Heart right ventricle (tissue), 16 donors: ENCODE data around the gene TMEM238. TPM values are rescaled to one million over a fixed set of nuclear protein-coding genes. Genes with fewer than 3 reads are reported as not detected.

Experiments
- ATAC-seq, 8 donors: fragments of 200-7000 bp; cut with Tn5 transposase; one replicate each; pipeline ENCODE4 v1.9.1; 2020; ENCODE audit warnings: mild to moderate bottlenecking in 8 of 8, moderate library complexity in 8 of 8, moderate number of reproducible peaks in 1 of 8
- DNase-seq, 2 donors: peaks; one replicate each; pipeline ENCODE4 v3.0.0-alpha.2; 2020
- H3K27ac ChIP-seq, 10 donors: fragments of 200-600 bp; sonication (generic) in 2 of 10; one replicate each; pipeline versions ENCODE4 v1.5.0 to v1.8.0; 2020 to 2022; ENCODE audit warnings: mild to moderate bottlenecking in 3 of 10
- H3K27me3 ChIP-seq, 7 donors: fragments of 200-600 bp; one replicate each; pipeline ENCODE4 v1.8.0; 2021 to 2022; ENCODE audit warnings: mild to moderate bottlenecking in 2 of 7
- H3K36me3 ChIP-seq, 9 donors: fragments of 200-600 bp; sonication (generic) in 1 of 9; one replicate each; pipeline versions ENCODE4 v1.5.0 to v1.8.0; 2020 to 2022; ENCODE audit warnings: mild to moderate bottlenecking in 2 of 9
- H3K4me1 ChIP-seq, 9 donors: fragments of 200-600 bp; sonication (generic) in 1 of 9; one replicate each; pipeline versions ENCODE4 v1.5.0 to v1.8.0; 2020 to 2022; ENCODE audit warnings: mild to moderate bottlenecking in 4 of 9
- H3K4me3 ChIP-seq, 10 donors: fragments of 200-600 bp; sonication (generic) in 2 of 10; one replicate each; pipeline versions ENCODE4 v1.5.0 to v1.8.0; 2020 to 2022; ENCODE audit warnings: mild to moderate bottlenecking in 7 of 10, moderate library complexity in 2 of 10
- H3K9me3 ChIP-seq, 11 donors: fragments of 200-600 bp in 10 of 11; sonication (generic) in 2 of 11; one replicate each; pipeline versions ENCODE4 v1.5.0 to v1.8.0; 2013 to 2022; ENCODE audit warnings: mild to moderate bottlenecking in 2 of 11, control low read depth in 1 of 11, moderate library complexity in 1 of 11
- WGBS, 2 donors: extraction: QIAGEN DNeasy Blood & Tissue Kit; methylation state at CpG; one replicate each; pipeline ENCODE4 v1.1.7; 2013; ENCODE audit warnings: inconsistent platforms in 1 of 2; 5-methylcytosine and 5-hydroxymethylcytosine counted together
- intact Hi-C, 10 donors: fragments of 100-400 bp; cut with DNase I; formaldehyde crosslinking; loops; one replicate each; pipeline versions ENCODE4 v1.11.1 to v1.14.2; 2022
- polyA plus RNA-seq, 2 donors: library from polyadenylated mRNA; stranded (reverse); fragments of 200-250 nt; gene quantifications; one replicate each; pipeline ENCODE4 v1.2.3, GENCODE V29; 2013
- total RNA-seq, 10 donors: library from RNA; stranded (reverse); fragmentation: NEBNext Ultra II Directional in 3 of 10; extraction: Animal tissue kit (Norgen Biotek cat#: 25700) in 3 of 10; gene quantifications; one replicate each; pipeline versions ENCODE4 v1.2.1 to v1.2.4, GENCODE V29; 2021 to 2023
- TF ChIP-seq, protein P1 (sequence below), 9 donors: fragments of 200-600 bp; sonication (generic) in 2 of 9; IDR thresholded peaks; one replicate each; pipeline versions ENCODE4 v1.5.0 to v1.8.0; 2021 to 2022; ENCODE audit warnings: antibody characterized with exemption in 9 of 9, mild to moderate bottlenecking in 5 of 9, moderate library complexity in 1 of 9
- donor health status: Arrhythmogenic right ventricular cardiomyopathy.
- donor health status: ischemic (EF 13 %, LVEDD 7.1; RV severe dilation, severe dysfunction).
- donor health status: healthy with polysubstance abuse.
- donor health status: DM: no; HTN: yes; CAD: no.
- donor health status: DM: no; HTN: no; CAD: no.
- donor health status: ischemic (EF 25% LVEDD 6.9; RV normal size, moderate dysfunction).
- donor health status: ischemic (EF 25% LVEDD 5.7; RV mildly dilated, moderate dysfunction).
- donor health status: healthy.
- donor health status: DM: yes; HTN: yes; CAD: no.
- donor health status: Ischemic cardiomyopathy.
- donor health status: ischemic (EF 35%, LVEDD 5.7; RV mildly dilated, moderate dysfunction).
- donor health status: nonischemic (EF 11% LVEDD 7.7; RV severe dilation, severe dysfunction).
- donor health status: DM: yes; HTN: yes; CAD: no.
- donor health status: PGD.
- donor health status: ischemic (EF 29% LVEDD 5.4; RV normal size, mild dysfunction).
- donor health status: nonischemic (EF 23%, LVEDD 6.1; RV moderate dilation, normal function).

Gene TMEM238
- total and polyA plus RNA-seq, 12 donors: 0.06 to 1.3 (median 0.39) TPM; not detected in 3

DNA sequence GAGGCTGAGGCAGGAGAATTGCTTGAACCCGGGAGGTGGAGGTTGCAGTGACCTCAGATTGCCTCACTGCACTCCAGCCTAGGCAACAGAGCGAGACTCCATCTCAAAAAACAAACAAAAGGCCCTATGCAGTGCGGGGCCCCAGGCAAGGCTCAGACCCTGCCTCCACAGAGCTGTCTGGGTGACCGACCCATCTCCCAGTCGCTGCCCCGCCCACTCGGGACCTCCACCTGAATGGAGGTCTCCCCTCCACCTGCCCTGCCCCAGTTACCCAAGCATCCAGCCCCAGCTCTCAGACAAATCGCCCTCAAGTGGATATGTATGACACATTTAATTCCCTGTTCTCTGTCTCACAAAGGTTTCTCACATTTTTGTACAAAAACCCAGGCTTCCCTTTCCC lies 18.8 kb downstream of the TMEM238 start:
- TF ChIP-seq, protein P1, sequence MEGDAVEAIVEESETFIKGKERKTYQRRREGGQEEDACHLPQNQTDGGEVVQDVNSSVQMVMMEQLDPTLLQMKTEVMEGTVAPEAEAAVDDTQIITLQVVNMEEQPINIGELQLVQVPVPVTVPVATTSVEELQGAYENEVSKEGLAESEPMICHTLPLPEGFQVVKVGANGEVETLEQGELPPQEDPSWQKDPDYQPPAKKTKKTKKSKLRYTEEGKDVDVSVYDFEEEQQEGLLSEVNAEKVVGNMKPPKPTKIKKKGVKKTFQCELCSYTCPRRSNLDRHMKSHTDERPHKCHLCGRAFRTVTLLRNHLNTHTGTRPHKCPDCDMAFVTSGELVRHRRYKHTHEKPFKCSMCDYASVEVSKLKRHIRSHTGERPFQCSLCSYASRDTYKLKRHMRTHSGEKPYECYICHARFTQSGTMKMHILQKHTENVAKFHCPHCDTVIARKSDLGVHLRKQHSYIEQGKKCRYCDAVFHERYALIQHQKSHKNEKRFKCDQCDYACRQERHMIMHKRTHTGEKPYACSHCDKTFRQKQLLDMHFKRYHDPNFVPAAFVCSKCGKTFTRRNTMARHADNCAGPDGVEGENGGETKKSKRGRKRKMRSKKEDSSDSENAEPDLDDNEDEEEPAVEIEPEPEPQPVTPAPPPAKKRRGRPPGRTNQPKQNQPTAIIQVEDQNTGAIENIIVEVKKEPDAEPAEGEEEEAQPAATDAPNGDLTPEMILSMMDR (IDR thresholded peaks at IDR 0.05): no peak
- DNase-seq: no peak
- Histone ChIP-seq H3K4me1 (peaks cover 3 to 15% (median 6%) of the 10 kb centered on the region in 9 donors), H3K36me3 (no peaks in the 10 kb centered on the region), H3K27ac (no peak overlapping the region), H3K27me3 (peaks cover 17 to 55% (median 34%) of the 10 kb centered on the region in 7 donors), H3K9me3 (no peaks in the 10 kb centered on the region), H3K4me3 (no peak overlapping the region)
- WGBS, 2 donors: 86 to 88% methylated on average over 8 of the region's 8 CpGs
- intact Hi-C loops: no loop called here
- ATAC-seq: no peak

DNA sequence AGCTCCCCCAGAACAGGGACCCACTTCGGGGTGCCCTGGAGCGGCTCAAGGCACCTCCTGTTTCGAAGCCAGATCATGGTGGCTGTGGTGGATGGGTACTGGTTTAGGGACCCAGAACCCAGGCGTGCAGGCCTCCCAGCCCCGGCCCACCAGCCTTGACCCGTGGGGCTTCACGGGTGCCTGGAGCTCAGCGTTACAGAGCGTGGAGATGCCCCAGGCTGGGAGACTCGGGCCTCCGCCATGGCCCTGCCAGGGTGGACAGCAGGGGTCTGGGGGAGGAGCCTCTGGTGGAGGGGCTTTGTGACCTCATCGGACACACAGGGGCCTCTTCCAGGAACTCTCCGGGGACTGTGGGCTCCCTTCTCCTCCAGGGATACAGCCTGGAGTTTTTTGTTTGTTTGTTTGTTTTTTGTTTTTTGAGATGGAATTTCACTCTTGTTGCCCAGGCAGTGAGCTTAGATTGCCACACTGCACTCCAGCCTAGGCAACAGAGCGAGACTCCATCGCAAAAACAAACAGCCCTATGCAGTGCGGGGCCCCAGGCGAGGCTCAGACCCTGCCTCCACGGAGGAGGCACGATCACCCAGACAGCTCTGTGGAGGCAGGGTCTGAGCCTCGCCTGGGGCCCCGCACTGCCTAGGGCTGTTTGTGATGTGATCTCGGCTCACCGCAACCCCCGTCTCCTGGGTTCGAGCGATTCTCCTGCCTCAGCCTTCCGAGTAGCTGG lies 20.9 kb downstream of the TMEM238 start, which contains the start of gene GARIN5B:
TSS of gene GARIN5B (minus strand) at position 271 of the 727 bp plus-strand sequence. CDS start at position 77, 194 bp downstream.
- Histone ChIP-seq H3K36me3 (no peaks in the 10 kb centered on the region), H3K9me3 (no peaks in the 10 kb centered on the region), H3K4me3 (no peak within 1 kb of the TSS), H3K27ac (no peak within 1 kb of the TSS), H3K4me1 (no peaks in the 10 kb centered on the region), H3K27me3 (peaks cover 0 to 42% (median 19%) of the 10 kb centered on the region in 7 donors)
- intact Hi-C loops: loop anchor here in 1 of 10 donors (5.0 kb wide), 1 partner anchor 41 kb away; no protein-coding TSS in a partner anchor
- DNase-seq (no peak), ATAC-seq (no peak)
- TF ChIP-seq, protein P1 (IDR thresholded peaks at IDR 0.05): no peak
- 77% methylated on average over 27 of the region's 27 CpGs for WGBS, 2 donors

DNA sequence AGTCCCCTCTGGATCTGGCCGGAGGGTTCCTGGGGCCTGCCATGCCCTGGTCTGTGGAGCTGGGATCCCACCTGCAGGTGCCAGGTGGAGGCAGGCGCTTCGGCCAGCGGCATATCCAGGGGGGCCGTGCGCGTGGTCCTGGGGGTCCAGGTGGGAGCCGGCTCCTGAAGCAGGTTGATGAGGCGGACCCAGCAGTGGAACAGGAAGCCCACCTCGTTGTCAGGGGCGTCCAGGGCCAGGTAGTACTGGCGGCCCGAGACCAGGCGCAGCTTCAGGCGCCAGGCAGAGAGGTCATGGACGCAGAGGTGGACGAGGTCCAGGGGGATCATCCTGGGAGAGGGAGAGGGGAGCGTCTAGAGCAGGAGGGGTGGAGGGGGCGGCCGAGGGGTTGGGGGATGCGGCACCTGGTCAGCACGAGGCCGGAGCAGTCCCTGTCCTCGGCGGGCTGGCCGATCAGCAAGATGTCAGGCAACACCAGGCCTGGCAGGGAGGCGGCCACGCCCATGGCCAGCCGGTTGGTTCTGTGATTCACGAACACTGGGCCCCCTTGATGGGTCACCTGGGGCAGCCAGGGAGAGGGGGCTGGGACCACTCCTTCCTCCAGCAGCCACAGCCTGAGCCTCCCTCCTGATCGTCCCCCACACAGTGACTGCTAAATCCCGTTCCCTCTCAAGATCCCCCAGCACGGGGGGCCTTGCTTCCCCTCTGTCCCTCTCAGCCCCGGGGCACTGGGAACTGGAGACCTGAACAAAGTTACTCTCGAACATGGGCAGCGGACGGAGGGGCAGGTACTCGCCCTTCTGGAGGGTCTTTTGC lies 21.7 kb downstream of the TMEM238 start:
- Histone ChIP-seq H3K4me1 (no peaks in the 10 kb centered on the region), H3K27ac (no peak overlapping the region), H3K27me3 (peaks cover 0 to 36% (median 12%) of the 10 kb centered on the region in 7 donors), H3K9me3 (no peaks in the 10 kb centered on the region), H3K36me3 (no peaks in the 10 kb centered on the region), H3K4me3 (no peak overlapping the region)
- TF ChIP-seq, protein P1 (IDR thresholded peaks at IDR 0.05): no peak
- intact Hi-C loops: loop anchor here in 1 of 10 donors (5.0 kb wide), 1 partner anchor 40 kb away; no protein-coding TSS in a partner anchor
- DNase-seq (no peak), ATAC-seq (no peak)
- 68 to 69% methylated on average over 38 of the region's 38 CpGs for WGBS, 2 donors

DNA sequence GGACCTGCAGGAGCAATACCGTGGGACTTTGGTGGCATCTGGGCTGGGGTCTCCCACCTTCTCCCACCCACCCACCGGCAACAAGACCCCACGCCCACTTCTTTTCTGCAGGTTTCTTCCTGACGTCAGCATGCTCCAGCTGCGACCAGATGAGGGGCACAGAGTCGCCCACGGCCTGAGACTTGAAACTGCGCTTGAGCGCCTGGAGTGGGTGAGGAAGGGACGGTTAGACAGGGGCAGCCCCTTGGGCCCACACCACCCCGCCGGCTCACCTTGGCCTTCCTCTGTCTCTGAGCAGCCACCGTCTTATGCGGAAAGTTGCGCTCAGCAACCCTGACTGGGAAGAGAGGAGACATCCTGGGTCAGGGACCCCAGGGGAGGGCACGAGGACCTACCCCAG lies 23.2 kb downstream of the TMEM238 start:
- H3K27ac ChIP-seq: no peak overlapping the region
- TF ChIP-seq, protein P1 (IDR thresholded peaks at IDR 0.05): no peak
- no peaks in the 10 kb centered on the region for H3K9me3 ChIP-seq
- H3K4me3 ChIP-seq: no peak overlapping the region
- H3K4me1 ChIP-seq: no peaks in the 10 kb centered on the region
- ATAC-seq (no peak), DNase-seq (no peak)
- 91 to 92% methylated on average over 14 to 16 of the region's 16 CpGs for WGBS, 2 donors
- no peaks in the 10 kb centered on the region for H3K36me3 ChIP-seq
- intact Hi-C loops: loop anchor here in 1 of 10 donors (5.0 kb wide), 1 partner anchor 39 kb away; no protein-coding TSS in a partner anchor
- peaks cover 0 to 40% (median 16%) of the 10 kb centered on the region in 7 donors for H3K27me3 ChIP-seq
